ENCODE measurements around the gene PRRG2. TPM values are rescaled to one million over a fixed set of nuclear protein-coding genes. Genes with fewer than 3 reads are reported as not detected.
A peak's percentile ranks its signal among the peaks of the same experiment; 100 is the strongest.

The PRRG2 gene
- total and polyA plus RNA-seq, 9 of the 15 experiments (the other 6 are each of a cell fraction or from before 2014, with no cell fraction given) = 0.06 to 1.1 (median 0.33) TPM

DNA sequence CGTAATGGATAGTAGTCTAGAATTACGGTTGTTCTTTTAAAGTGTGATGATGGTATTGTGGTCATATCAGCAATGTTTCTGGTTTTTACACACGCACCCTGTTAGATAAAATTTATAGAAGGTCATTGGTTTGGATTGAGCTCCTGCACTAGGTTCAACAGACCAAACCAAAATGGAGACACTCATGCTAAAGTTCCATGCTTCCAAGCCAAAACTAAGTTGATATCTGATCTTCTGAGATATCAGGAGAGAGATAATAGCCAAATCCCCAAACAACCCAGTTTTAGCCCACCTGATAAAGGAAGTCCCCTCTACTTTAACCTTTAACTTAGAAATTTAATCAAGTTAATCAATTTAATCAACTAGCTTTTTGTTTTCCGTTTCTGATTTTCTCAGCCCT, 1.9 kb upstream of the PRRG2 start (continued):
- TF ChIP-seq, protein P1, sequence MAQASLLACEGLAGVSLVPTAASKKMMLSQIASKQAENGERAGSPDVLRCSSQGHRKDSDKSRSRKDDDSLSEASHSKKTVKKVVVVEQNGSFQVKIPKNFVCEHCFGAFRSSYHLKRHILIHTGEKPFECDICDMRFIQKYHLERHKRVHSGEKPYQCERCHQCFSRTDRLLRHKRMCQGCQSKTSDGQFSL (CRISPR knock-in tag; IDR thresholded peaks at IDR 0.05) = no peak
- TF ChIP-seq, protein P1 (tag; IDR thresholded peaks at IDR 0.05) = peak in 1 of 2 experiments; percentile 94; a peak in 2 of 4 replicates
- TF ChIP-seq CC2D1A (IDR thresholded peaks at IDR 0.05) = no peak
- TF ChIP-seq FOXA3 (CRISPR knock-in tag; conservative IDR thresholded peaks at IDR 0.05 in 1 of 2, IDR thresholded peaks at IDR 0.05 in 1 of 2) = no peak
- TF ChIP-seq TEAD4 (IDR thresholded peaks at IDR 0.05; ENCODE audit: low read length) = no peak
- no peak for TF ChIP-seq TEAD4 (CRISPR knock-in tag; IDR thresholded peaks at IDR 0.05; ENCODE audit: borderline replicate concordance)
- no peak for TF ChIP-seq EHMT2 (IDR thresholded peaks at IDR 0.05)
- TF ChIP-seq TRIM28 (IDR thresholded peaks at IDR 0.05) = no peak
- no peak for TF ChIP-seq CEBPB (tag; IDR thresholded peaks at IDR 0.05)
- TF ChIP-seq, protein P2, sequence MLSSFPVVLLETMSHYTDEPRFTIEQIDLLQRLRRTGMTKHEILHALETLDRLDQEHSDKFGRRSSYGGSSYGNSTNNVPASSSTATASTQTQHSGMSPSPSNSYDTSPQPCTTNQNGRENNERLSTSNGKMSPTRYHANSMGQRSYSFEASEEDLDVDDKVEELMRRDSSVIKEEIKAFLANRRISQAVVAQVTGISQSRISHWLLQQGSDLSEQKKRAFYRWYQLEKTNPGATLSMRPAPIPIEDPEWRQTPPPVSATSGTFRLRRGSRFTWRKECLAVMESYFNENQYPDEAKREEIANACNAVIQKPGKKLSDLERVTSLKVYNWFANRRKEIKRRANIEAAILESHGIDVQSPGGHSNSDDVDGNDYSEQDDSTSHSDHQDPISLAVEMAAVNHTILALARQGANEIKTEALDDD (IDR thresholded peaks at IDR 0.05) = no peak
- TF ChIP-seq, protein P3, sequence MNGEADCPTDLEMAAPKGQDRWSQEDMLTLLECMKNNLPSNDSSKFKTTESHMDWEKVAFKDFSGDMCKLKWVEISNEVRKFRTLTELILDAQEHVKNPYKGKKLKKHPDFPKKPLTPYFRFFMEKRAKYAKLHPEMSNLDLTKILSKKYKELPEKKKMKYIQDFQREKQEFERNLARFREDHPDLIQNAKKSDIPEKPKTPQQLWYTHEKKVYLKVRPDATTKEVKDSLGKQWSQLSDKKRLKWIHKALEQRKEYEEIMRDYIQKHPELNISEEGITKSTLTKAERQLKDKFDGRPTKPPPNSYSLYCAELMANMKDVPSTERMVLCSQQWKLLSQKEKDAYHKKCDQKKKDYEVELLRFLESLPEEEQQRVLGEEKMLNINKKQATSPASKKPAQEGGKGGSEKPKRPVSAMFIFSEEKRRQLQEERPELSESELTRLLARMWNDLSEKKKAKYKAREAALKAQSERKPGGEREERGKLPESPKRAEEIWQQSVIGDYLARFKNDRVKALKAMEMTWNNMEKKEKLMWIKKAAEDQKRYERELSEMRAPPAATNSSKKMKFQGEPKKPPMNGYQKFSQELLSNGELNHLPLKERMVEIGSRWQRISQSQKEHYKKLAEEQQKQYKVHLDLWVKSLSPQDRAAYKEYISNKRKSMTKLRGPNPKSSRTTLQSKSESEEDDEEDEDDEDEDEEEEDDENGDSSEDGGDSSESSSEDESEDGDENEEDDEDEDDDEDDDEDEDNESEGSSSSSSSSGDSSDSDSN (IDR thresholded peaks at IDR 0.05; ENCODE audit: borderline replicate concordance in 1 of 2, low read depth in 2 of 2, low read length in 2 of 2) = no peak
- TF ChIP-seq DPF2 (IDR thresholded peaks at IDR 0.05) = no peak
- TF ChIP-seq HNRNPH1 (optimal IDR thresholded peaks at IDR 0.05; ENCODE audit: low read depth, low read length) = no peak
- TF ChIP-seq ZNF197 (CRISPR knock-in tag; IDR thresholded peaks at IDR 0.05; ENCODE audit: low read depth) = peak; percentile 94
- no peak for TF ChIP-seq BHLHE40 (IDR thresholded peaks at IDR 0.05; ENCODE audit: low read length)
- no peak for TF ChIP-seq SIX5 (IDR thresholded peaks at IDR 0.05; ENCODE audit: borderline replicate concordance in 1 of 2, insufficient read depth in 1 of 2, low read depth in 1 of 2, low read length in 2 of 2)
- 0 out of 2 replicates have a peak, but pooled peaks have one; percentile 57 for TF ChIP-seq ZNF165 (CRISPR knock-in tag; IDR thresholded peaks at IDR 0.05; ENCODE audit: borderline replicate concordance)
- TF ChIP-seq PTRF (tag; IDR thresholded peaks at IDR 0.05) = peak; percentile 88
- TF ChIP-seq ESRRB (CRISPR knock-in tag; IDR thresholded peaks at IDR 0.05; ENCODE audit: borderline replicate concordance) = no peak
- TF ChIP-seq, protein P4, sequence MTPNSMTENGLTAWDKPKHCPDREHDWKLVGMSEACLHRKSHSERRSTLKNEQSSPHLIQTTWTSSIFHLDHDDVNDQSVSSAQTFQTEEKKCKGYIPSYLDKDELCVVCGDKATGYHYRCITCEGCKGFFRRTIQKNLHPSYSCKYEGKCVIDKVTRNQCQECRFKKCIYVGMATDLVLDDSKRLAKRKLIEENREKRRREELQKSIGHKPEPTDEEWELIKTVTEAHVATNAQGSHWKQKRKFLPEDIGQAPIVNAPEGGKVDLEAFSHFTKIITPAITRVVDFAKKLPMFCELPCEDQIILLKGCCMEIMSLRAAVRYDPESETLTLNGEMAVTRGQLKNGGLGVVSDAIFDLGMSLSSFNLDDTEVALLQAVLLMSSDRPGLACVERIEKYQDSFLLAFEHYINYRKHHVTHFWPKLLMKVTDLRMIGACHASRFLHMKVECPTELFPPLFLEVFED (CRISPR knock-in tag; conservative IDR thresholded peaks at IDR 0.05) = peak; percentile 68; the same call in 1 of the 2 replicates
- TF ChIP-seq MTA2 (IDR thresholded peaks at IDR 0.05; ENCODE audit: low read depth) = no peak
- TF ChIP-seq, protein P5, sequence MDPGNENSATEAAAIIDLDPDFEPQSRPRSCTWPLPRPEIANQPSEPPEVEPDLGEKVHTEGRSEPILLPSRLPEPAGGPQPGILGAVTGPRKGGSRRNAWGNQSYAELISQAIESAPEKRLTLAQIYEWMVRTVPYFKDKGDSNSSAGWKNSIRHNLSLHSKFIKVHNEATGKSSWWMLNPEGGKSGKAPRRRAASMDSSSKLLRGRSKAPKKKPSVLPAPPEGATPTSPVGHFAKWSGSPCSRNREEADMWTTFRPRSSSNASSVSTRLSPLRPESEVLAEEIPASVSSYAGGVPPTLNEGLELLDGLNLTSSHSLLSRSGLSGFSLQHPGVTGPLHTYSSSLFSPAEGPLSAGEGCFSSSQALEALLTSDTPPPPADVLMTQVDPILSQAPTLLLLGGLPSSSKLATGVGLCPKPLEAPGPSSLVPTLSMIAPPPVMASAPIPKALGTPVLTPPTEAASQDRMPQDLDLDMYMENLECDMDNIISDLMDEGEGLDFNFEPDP (CRISPR knock-in tag; IDR thresholded peaks at IDR 0.05) = peak; percentile 74; the same call in 1 of the 2 replicates
- TF ChIP-seq ZFP1 (CRISPR knock-in tag; IDR thresholded peaks at IDR 0.05) = 0 out of 2 replicates have a peak, but pooled peaks have one; percentile 52
- TF ChIP-seq ZNF121 (CRISPR knock-in tag; conservative IDR thresholded peaks at IDR 0.05) = no peak
